Measurements from ENCODE around the gene DUSP7. TPM values are rescaled to one million over a fixed set of nuclear protein-coding genes. Genes with fewer than 3 reads are reported as not detected.
A peak's percentile ranks its signal among the peaks of the same experiment; 100 is the strongest.

DUSP7 gene
- 16.6 TPM for total RNA-seq (2021; ENCODE audit: unreplicated experiment)
- polyA plus RNA-seq (2012): 15.2 and 16.0 TPM in 2 replicates
- Bru-seq, nascent RNA: percentile 69 among the genes with signal in this experiment
- BruChase-seq, experiment 1, labeled RNA remaining after a 6-hour chase: percentile 70 among the genes with signal in this experiment
- BruChase-seq, experiment 2, labeled RNA remaining after a 2-hour chase: percentile 89 among the genes with signal in this experiment
- long read RNA-seq, transcript DUSP7-202 (3 exons, 3,340 nt): major isoform, 5 of 23 reads
- long read RNA-seq, partial matches to known transcripts: 18 of 23 reads
- long read RNA-seq, other reads (novel, unspliced or antisense): 0 of 23 reads

DNA sequence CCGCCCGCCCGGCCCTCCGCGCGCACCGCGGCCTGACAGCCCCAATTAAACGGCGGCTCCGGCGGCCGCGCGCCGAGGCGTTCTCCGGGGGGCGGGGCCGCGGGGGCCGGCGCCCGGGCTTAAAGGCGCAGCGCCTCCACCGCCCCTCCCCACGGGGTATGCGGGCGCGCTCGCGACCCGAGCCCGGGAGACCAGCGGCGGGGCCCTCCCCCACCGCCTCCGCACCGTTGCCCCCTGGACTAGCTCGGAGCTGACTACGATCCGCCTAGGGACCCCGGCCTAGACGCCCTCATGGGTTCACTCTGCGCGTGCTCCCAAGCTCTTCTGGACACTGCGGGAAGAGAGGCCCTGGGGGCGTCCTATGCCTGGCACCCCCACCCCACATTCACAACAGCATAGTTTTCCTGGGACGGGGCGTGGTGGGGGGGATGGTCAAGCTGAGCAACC is at the start of gene DUSP7:
Gene DUSP7, minus strand, starts transcription at position 51 of the 447 bp plus-strand sequence. CDS start 205 bp downstream, outside the sequence.
- Histone ChIP-seq H3K36me3 (ENCODE audit: control insufficient read depth in 1 of 2, insufficient read depth in 2 of 2, low read length in 2 of 2) (peaks cover 6 to 24% of the 10 kb centered on the region in 2 experiments; a peak in 2 of 4 replicates), H3K4me2 (ENCODE audit: low read length) (peak within 1 kb of the TSS; percentile 100), H3K79me2 (ENCODE audit: insufficient read depth, low read length) (peaks cover 44% of the 10 kb centered on the region), H3K27ac (ENCODE audit: low read depth, low read length) (peak within 1 kb of the TSS; percentile 83), H3K4me3 (replicated peaks in 1 of 2; ENCODE audit: low read depth in 1 of 2, low read length in 2 of 2) (peak within 1 kb of the TSS; percentile 85 to 98), H4K20me1 (ENCODE audit: insufficient read depth) (no peaks in the 10 kb centered on the region), H3K9me3 (ENCODE audit: control insufficient read depth in 1 of 2, insufficient read depth in 1 of 2, low read depth in 1 of 2, low read length in 2 of 2) (no peaks in the 10 kb centered on the region), H2AFZ (ENCODE audit: low read depth, low read length, poor library complexity, severe bottlenecking) (no peak within 1 kb of the TSS), H3K9me2 (ENCODE audit: insufficient read depth) (no peaks in the 10 kb centered on the region), H3K9ac (ENCODE audit: low read length) (peak within 1 kb of the TSS; percentile 99), H3K4me1 (ENCODE audit: control insufficient read depth in 1 of 2, insufficient read depth in 2 of 2, low read length in 2 of 2) (peaks cover 26 to 43% of the 10 kb centered on the region in 2 experiments), H3K27me3 (ENCODE audit: insufficient read depth, low read length) (no peaks in the 10 kb centered on the region)
- RAD21 ChIA-PET (ENCODE audit: low non-redundant PET in 1 of 2, low total read pairs in 2 of 2, uncharacterized antibody in 2 of 2, unreplicated experiment in 2 of 2): interaction anchor here (0.5 to 1.1 kb wide), 5 partner anchors 9 to 470 kb away, joined by 3 to 4 read pairs (median 3); partner anchors contain the start of gene POC1A (in 1 of the 2)
- DNase-seq (ENCODE audit: low read depth, low spot score) (no peak), ATAC-seq (peak; percentile 39)
- CTCF ChIA-PET: interaction anchor here (0.8 to 1.9 kb wide), 9 partner anchors 45 to 1810 kb away, joined by 3 to 6 read pairs (median 3); partner anchors contain the start of gene ABHD14B
- TF ChIP-seq YY1 (IDR thresholded peaks at IDR 0.05; ENCODE audit: extremely low read depth, insufficient replicate concordance, low read depth, low read length): peak; percentile 9
- no peak for TF ChIP-seq CEBPB (IDR thresholded peaks at IDR 0.05; ENCODE audit: low read depth)
- TF ChIP-seq, protein P1, sequence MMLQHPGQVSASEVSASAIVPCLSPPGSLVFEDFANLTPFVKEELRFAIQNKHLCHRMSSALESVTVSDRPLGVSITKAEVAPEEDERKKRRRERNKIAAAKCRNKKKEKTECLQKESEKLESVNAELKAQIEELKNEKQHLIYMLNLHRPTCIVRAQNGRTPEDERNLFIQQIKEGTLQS (IDR thresholded peaks at IDR 0.05): no peak
- no peak for TF ChIP-seq EGR1 (IDR thresholded peaks at IDR 0.05; ENCODE audit: low read depth)
- TF ChIP-seq EZH2phosphoT487 (IDR thresholded peaks at IDR 0.05; ENCODE audit: borderline replicate concordance): no peak
- no peak for TF ChIP-seq JUND (IDR thresholded peaks at IDR 0.05)
- TF ChIP-seq POLR2AphosphoS5 (IDR thresholded peaks at IDR 0.05; ENCODE audit: low read depth, low read length): peak; percentile 23; the same call in 1 of the 2 replicates
- TF ChIP-seq, protein P2, sequence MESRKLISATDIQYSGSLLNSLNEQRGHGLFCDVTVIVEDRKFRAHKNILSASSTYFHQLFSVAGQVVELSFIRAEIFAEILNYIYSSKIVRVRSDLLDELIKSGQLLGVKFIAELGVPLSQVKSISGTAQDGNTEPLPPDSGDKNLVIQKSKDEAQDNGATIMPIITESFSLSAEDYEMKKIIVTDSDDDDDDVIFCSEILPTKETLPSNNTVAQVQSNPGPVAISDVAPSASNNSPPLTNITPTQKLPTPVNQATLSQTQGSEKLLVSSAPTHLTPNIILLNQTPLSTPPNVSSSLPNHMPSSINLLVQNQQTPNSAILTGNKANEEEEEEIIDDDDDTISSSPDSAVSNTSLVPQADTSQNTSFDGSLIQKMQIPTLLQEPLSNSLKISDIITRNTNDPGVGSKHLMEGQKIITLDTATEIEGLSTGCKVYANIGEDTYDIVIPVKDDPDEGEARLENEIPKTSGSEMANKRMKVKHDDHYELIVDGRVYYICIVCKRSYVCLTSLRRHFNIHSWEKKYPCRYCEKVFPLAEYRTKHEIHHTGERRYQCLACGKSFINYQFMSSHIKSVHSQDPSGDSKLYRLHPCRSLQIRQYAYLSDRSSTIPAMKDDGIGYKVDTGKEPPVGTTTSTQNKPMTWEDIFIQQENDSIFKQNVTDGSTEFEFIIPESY (IDR thresholded peaks at IDR 0.05; ENCODE audit: extremely low read depth, insufficient replicate concordance, low read length): no peak
- TF ChIP-seq EZH2 (IDR thresholded peaks at IDR 0.05): no peak
- no TSS peak for BruUV-seq (replicated peaks)
- POLR2A ChIA-PET: interaction anchor here (0.9 to 2.0 kb wide), 9 partner anchors 10 to 480 kb away, joined by 3 to 10 read pairs (median 5); partner anchors contain the start of genes POC1A, RPL29 and UQCC5
- intact Hi-C loops (cut with micrococcal nuclease): loop anchor here (2.0 kb wide), 1 partner anchor 56 kb away; no protein-coding TSS in a partner anchor

Data from HCT116 (cell line).